Mucosa of gallbladder (tissue), 1 donor: ENCODE results near the gene STEAP1B. TPM values are rescaled to one million over a fixed set of nuclear protein-coding genes. Genes with fewer than 3 reads are reported as not detected.

ENCODE experiments used
- DNase-seq: peaks from one replicate; pipeline ENCODE4 v3.0.0-alpha.2; 2020; ENCODE audit warnings: low spot score
- total RNA-seq: library from RNA; stranded (reverse); gene quantifications from one replicate; pipeline ENCODE4 v1.2.1, GENCODE V29; 2021
- donor health status: DM: no; HTN: no; CAD: no.

Gene STEAP1B
- total RNA-seq, 1 donor from 2014 or later = not detected

GRCh38 chr7:22371878-22372277, 128.1 kb downstream of the STEAP1B start:
- DNase-seq = no peak

Other genes with a start within 250 kb of the STEAP1B start
- gene RAPGEF5, start 143.0 kb downstream of the STEAP1B start, total RNA-seq = 53.4 TPM
- gene IL6, start 227.0 kb upstream of the STEAP1B start, total RNA-seq = 0.52 TPM